Activated CD4-positive, alpha-beta T cell treated with anti-CD3 and anti-CD28 coated beads for 4 hours (primary cell): ENCODE data around the gene MIF4GD.
"Not testable (repeated sequence)": the region's sequence is repeated elsewhere in the genome, so short reads cannot be mapped to it uniquely, and the experiment has no call there.

ENCODE experiments used
- DNase-seq, 2 donors: peaks; one replicate each; pipeline ENCODE4 v3.0.0-alpha.2; 2020

The MIF4GD gene

GRCh38 chr17:75288359-75288758, 17.3 kb upstream of the MIF4GD start:
- no peak for DNase-seq

DNA sequence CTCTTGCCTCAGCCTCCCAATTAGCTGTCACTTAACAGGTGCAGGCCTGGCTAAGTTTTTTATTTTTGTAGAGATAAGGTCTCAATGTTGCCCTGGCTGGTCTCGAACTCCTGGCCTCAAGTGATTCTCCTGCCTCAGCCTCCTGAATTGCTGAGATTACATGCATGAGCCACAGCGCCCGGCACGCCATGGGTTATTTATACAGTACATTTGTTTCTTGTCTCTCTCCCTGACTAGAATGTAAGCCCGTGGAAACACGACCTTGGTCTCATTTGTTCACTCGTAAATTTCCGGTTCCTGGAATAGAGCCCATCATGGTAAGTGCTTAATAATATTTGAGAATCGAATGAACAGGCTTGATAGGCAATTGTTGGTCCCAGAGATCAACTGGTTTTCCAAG, 16.2 kb upstream of the MIF4GD start:
- no peak for DNase-seq

DNA sequence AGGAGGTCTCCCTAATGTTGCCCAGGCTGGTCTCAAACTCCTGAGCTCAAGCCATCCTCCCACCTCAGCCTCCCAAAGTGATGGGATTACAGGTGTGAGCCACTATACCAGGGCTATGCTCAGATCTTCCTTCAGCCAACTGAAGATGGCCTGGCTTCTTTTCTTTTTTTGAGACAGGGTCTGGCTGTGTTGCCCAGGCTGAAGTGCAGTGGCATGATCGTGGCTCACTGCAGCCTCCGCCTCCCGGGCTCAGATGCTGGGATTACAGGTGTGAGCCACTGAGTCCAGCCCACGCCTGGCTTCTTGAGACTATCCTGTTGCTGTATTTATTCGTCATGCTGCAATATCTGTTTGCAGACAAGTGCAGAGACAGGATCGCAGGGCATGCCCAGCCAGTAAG, 14.1 kb upstream of the MIF4GD start:
- DNase-seq, result no peak

DNA sequence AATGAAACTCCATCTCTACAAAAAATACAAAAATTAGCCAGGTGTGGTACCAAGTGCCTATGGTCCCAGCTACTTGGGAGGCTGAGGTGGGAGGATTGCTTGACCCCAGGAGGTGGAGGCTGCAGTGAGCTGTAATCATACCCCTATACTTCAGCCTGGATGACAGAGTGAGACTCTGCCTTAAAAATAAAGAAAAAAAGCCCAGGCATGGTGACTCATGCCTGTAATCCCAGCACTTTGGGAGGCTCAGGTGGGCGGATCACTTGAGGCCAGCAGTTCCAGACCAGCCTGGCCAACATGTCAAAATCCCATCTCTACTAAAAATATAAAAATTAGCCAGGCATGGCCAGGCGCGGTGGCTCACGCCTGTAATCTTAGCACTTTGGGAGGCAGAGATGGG, 9.2 kb upstream of the MIF4GD start:
- DNase-seq, result not testable (repeated sequence)

DNA sequence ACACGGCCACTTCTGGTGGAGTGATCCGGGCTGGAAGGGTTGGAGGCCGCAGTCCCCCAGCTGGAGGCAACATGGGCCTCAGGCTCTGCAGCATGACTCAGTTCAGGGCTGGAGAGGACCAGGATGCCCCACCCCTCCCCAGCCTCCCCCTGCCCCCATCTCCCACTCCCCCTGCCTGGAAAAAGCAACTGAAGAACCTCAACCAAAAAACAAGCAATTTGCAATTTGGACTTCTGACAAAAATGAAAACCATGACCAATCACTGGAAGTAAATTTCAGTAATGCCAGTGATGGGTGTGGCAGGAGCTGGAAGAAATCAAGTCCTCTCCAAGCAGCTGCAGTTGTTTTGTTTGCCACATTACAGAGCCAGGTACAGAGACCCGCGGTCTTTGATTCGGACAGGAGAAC, 6.6 kb upstream of the MIF4GD start:
- no peak for DNase-seq

- DNase-seq, result no peak
These were observed 3.1 kb upstream of the MIF4GD start for GRCh38 chr17:75273977-75274708.

- DNase-seq, result no peak
These were observed 1.8 kb upstream of the MIF4GD start for GRCh38 chr17:75272848-75273184.

GRCh38 chr17:75271955-75272847, 1.2 kb upstream of the MIF4GD start:
- no peak for DNase-seq

- DNase-seq, result peak; percentile 86 to 88
These were observed 363 bp upstream of the MIF4GD start for GRCh38 chr17:75271233-75271954.

- DNase-seq, result peak; percentile 37 to 56
These were observed 639 bp downstream of the MIF4GD start for GRCh38 chr17:75270218-75270965.

DNA sequence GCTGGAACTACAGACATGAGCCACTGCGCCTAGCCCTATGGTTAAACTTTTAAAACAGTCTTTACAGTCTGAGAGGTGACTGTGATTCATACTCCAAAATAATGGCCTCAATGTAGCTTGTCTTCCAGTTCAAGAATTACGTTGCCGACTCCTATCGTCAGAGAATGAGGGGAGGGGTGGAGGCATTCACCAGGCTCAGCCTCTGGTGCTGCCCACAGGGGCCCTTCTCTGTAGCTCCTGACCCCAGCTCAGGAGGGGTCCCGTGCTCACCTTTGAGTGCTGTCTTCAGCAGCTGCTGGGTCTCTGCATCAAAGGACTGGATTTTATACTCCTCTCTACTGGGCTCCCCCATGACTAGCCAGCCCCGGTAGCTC, 1.2 kb downstream of the MIF4GD start:
- DNase-seq, result no peak

DNA sequence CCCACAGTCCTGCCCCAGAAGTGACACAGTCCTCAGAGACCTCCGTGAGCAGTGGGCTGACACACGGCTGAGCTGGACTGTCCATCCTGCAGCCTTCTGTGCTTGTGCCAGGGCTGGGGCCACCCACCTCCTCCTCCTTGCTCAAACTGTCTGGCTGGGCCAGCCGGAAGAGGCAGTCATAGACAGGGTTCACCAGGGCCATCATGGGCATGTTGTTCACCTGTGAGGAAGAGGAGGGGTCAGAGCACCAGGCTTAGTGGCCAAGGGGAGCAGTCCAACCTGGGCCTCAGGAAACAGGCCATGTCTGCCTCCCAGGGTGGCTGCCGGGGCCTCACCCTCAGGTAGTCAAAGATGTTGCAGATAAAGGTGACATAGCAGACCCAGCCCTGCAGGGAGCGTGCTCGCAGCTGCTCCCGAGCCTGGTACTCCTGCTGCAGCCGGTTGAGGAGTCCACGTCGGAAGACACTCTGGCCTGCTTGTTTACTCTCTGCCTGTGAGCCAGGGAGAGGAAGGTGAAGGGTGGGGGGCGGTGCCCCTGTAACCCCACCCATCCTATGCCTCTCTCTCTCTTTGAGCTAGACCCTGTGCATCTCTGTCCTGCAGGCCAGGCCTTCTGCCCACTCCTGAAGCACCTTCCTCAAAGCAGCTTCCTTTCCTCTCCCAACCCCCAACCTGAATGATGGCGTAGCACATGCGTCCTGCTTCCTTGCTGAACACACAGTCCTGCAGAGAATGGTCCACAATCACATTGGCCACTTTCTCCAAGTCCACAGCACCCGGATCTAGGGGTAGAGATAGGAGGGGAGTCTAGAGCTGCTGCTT, 3.4 kb downstream of the MIF4GD start:
- DNase-seq, result no peak

DNA sequence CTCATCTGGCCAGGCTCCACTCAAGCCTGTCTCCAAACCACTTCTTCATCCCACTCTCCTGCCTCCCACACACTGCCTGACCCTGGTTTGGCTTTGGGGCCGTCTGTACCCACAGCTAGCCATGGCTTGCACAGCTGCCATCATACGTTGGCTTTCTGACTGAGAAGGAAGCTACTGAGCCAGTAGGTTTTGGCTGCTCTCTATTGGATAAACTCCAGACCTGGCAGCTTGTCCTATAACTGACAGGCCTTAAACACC, 3.9 kb downstream of the MIF4GD start:
- no peak for DNase-seq

DNA sequence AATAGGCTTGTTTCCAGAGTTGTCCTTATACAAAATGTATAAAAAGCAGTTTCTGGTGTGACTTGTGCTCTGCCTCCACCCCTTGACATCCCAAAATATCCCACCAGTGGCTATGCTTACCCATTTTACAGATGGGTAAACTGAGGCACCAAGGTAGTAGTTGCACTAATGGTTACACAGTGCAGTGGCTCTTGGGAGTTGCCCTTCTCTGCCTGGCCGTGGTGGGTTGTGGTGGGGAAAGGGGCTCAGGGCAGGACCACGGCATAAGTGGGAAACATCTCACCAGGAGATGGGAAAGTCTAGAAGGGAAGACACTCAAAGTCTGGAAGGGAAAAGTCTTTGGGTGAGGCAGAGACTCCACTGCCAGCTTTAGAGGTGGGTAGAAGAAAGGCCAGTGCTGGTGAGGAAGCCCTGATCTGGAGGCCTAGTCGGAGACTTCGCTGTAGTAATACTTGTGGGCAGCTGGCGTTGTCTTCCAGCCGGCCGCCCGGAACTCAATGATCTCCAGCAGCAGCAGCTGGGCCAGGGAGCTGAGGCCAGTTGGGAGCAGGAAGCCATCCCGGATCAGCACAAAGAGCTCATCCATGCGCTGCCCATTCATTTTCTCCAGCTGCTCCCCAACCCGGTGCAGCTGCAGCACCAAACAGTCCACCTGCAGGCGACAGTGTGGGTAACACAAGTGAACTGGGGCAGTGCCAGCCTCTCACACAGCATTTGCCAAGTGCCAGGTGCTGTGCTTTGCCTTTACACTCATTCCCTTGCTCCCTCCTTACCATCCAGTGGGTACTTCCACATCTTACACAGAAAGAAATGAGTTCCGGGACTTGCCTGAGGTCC, 4.5 kb downstream of the MIF4GD start:
- DNase-seq, result no peak

DNA sequence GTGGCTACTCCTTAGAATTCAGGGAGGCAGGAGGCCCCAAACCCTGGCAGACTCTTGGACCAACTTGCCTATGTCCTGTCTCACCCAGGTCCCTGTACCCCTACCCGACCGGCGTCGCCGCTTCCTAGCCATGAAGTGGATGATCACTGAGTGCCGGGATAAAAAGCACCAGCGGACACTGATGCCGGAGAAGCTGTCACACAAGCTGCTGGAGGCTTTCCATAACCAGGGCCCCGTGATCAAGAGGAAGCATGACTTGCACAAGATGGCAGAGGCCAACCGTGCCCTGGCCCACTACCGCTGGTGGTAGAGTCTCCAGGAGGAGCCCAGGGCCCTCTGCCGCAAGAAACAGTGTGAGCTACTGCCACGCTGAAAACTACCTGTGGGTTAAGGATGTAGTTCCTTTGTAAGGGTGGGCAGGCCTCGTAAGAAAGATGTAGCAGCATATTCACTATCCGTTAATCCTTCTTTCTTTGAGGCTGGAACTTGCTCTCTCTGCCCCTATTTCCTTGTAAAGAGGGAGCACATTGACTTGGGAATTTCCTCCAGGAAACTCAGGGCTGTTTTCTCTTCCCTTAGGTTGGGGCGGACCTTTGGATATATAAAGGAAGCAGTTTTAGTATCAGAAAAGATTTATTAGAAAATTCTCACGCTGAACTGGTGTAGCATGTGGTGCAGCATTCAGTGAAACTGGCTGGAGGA, 5.3 kb downstream of the MIF4GD start:
- DNase-seq, result no peak

GRCh38 chr17:75263055-75263454, 8.0 kb downstream of the MIF4GD start:
- no peak for DNase-seq

DNA sequence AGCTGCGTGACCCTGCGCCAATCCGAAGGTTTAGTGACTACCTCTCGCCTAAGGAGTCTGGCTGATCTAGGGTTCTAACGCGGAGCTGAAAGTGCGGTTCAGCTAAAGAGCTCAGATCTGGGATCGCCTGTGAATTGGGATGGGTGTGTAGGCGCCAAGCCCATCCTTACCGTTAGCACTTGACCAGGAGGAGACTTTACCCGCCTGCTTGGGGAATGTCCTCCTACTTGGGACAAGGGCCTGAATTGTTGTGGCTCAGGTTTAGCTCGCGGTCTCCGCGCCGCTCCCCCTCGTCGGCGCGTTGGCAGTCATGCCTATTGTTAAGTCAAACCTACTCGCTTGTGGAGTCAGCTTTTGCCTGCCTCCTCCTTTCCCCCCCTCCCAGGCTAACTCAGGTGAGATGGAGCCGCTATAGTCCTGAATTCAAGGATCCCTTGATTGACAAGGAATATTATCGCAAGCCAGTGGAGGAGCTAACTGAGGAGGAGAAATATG, 8.9 kb downstream of the MIF4GD start:
- DNase-seq, result peak in 1 of 2 donors; percentile 14

DNA sequence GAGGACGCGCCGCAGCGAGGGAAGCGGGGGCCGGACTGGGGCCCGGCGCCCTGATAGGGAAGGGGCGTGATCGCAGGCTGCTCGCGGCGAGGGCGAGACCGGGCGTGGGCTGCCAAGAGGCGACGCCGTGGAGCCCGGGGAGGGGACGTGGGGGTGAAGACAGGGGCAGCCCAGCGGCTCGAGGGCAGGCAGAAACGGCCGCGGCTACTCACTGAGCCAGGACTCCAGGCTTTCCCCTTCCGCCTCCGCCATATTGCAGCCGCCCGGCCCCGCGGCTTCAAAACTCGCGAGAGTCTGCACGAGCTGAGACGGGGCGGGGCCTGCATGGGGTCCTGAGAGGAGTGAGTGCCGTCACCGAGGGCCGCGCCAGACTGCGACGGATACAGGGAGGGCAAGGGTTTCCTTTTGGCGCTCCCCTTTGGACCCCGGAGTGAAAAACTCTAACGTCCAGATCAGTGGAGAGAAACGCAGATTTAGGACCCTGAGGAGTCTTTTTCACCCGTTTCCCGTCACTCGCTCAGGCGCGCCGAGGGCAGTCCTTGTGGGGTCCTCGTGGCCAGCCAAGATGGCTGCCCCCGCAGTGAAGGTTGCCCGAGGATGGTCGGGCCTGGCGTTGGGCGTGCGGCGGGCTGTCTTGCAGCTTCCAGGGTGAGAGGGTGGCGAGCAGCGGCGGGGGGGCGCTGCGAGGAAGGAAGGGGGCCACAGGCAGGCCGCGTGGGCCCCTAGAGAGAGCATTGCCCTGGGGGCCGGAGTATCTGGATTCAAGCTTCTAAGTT, 9.5 kb downstream of the MIF4GD start, which contains the start of the genes GGA3 and MRPS7:
Gene GGA3 (minus strand): TSS at position 271 of the 776 bp plus-strand sequence. CDS start 19 bp downstream, at position 252.
Gene MRPS7 (plus strand): TSS at position 544 of the 776 bp plus-strand sequence. CDS start 22 bp downstream, at position 566.
- peak; percentile 97 for DNase-seq

DNA sequence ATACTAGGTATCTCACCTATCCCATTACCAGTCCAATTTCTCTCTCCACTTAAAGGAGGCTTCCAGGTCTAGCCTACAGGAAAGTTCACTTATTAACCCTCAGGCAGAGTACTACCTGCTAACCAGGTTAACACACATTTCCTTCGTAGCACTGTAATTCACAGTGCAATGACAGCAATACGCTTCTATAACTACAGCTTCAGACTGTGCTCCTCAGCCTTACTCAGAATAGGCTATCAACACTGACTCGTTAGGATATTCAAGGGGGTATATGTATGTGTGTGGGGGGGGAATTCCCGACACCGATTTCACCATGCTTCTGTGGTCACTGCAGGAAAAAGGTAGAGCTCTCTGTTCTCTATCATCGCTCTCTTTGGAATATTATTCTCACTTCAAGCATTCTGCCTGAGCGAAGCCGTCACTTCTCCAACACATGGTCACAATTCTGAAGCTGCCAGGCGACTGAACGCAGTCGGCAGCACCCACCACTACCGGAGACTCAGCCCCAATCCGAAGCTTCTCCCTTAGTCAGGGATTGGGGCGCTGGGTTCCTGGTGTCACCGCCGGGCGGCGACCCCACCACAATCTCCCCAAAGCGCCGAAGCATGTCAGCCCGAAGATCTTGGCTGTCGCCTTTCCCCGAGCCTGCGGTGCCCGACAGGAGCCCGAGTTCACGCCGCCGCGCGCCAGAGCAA, 10.2 kb downstream of the MIF4GD start:
- DNase-seq, result peak; percentile 55 to 62
